ENCODE data around the gene PI16. TPM values are rescaled to one million over a fixed set of nuclear protein-coding genes. Genes with fewer than 3 reads are reported as not detected.

The PI16 gene, protein sequence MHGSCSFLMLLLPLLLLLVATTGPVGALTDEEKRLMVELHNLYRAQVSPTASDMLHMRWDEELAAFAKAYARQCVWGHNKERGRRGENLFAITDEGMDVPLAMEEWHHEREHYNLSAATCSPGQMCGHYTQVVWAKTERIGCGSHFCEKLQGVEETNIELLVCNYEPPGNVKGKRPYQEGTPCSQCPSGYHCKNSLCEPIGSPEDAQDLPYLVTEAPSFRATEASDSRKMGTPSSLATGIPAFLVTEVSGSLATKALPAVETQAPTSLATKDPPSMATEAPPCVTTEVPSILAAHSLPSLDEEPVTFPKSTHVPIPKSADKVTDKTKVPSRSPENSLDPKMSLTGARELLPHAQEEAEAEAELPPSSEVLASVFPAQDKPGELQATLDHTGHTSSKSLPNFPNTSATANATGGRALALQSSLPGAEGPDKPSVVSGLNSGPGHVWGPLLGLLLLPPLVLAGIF
- total RNA-seq (2014; rRNA removed; shearing (Covaris generic)) (181 and 227 TPM in 2 replicates), polyA plus RNA-seq (2016; fragmentation: Nextera tagmentation; extraction: Ambion mirVana) (390 and 398 TPM in 2 replicates)

DNA sequence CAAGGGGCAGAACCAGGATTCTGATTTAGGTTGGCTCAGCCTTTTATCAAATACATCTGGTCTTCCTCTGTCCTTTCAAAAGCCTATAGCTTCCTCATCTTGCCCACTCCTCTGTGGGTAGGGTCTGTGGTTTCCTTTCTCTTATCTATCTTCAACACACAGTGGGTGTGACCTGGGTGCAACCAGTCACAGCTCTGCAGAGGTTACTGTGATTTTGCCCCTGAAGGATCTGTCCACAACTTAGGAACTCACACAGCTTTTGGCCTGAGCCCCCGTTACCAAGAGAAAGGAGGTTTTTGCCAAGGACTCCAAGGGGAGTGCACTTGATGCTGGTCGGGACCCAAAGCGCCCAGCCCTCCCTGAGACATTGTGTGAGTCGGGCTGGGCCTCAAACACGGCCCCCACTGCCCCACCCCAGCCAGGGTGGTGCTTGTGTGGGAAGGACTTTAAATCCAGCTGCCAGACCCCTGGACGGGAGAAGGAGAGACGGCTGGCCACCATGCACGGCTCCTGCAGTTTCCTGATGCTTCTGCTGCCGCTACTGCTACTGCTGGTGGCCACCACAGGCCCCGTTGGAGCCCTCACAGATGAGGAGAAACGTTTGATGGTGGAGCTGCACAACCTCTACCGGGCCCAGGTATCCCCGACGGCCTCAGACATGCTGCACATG is at the start of gene PI16:
TSS of gene PI16 (plus strand) at position 477 of the 670 bp plus-strand sequence. CDS start at position 500, 23 bp downstream.
- Histone ChIP-seq H3K4me1 (ENCODE audit: insufficient read depth) (peaks cover 14% of the 10 kb centered on the region; the same call in 1 of the 2 replicates), H3K27ac (no peak within 1 kb of the TSS), H3K27me3 (replicated peaks; ENCODE audit: insufficient read depth) (no peaks in the 10 kb centered on the region), H3F3A (ENCODE audit: insufficient read depth) (peaks cover 8% of the 10 kb centered on the region; the same call in 1 of the 2 replicates), H2AFZ (no peak within 1 kb of the TSS), H3K4me3 (no peak within 1 kb of the TSS), H3K9me2 (ENCODE audit: insufficient read depth) (no peaks in the 10 kb centered on the region), H3K9ac (no peak within 1 kb of the TSS), H3K79me2 (ENCODE audit: insufficient read depth) (no peaks in the 10 kb centered on the region), H3K36me3 (ENCODE audit: low read depth) (no peaks in the 10 kb centered on the region), H3K4me2 (ENCODE audit: unreplicated experiment) (no peak within 1 kb of the TSS), H4K20me1 (ENCODE audit: insufficient read depth) (no peaks in the 10 kb centered on the region), H3K9me3 (ENCODE audit: low read depth) (no peaks in the 10 kb centered on the region)
- TF ChIP-seq EZH2phosphoT487 (IDR thresholded peaks at IDR 0.05; ENCODE audit: insufficient read depth, low read depth) (no peak), EZH2 (IDR thresholded peaks at IDR 0.05; ENCODE audit: insufficient read depth, poor library complexity, severe bottlenecking) (no peak)
- WGBS, 2 experiments (ENCODE audit: low coverage in 1 of 2, low lambda C conversion rate in 2 of 2, missing lambda C conversion rate in 2 of 2) = 37 to 38% methylated on average over 14 of the region's 14 CpGs
- in situ Hi-C loops (cut with MboI) = no loop called here
- DNase-seq = no peak

DNA sequence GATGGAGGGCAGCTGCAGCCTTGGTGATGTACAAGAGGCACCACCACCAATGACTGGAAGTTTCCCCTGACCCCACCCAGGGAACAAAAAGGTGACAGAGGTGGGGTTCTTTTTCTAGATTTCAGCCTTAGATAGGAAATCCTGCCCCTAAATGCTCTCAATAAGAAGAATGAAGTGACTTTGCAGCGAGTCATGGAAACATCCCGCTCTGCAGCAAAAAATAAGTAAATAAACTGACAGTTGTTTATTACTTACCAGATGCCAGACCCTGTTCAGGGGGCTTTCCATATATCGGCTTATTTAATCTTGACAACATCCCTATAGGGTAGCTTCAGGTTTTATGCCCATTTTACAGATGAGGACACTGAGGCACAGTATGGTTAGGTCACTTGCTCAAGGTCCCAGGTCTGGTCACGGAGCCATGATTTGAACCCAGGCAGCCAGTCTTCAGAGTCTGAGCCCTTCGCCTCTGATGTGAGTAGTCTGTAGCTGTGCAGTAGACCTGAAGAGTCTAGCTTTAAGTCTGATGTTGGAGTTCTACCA is 49.6 kb upstream of the PI16 start:
- Histone ChIP-seq H4K20me1 (ENCODE audit: insufficient read depth) (no peaks in the 10 kb centered on the region), H3K9me2 (ENCODE audit: insufficient read depth) (no peaks in the 10 kb centered on the region), H3F3A (ENCODE audit: insufficient read depth) (peaks cover 30% of the 10 kb centered on the region), H3K9me3 (ENCODE audit: low read depth) (no peaks in the 10 kb centered on the region), H3K27me3 (replicated peaks; ENCODE audit: insufficient read depth) (no peaks in the 10 kb centered on the region), H3K79me2 (ENCODE audit: insufficient read depth) (peaks cover 43% of the 10 kb centered on the region), H3K9ac (no peak overlapping the region), H3K4me1 (ENCODE audit: insufficient read depth) (peaks cover 20% of the 10 kb centered on the region), H3K36me3 (ENCODE audit: low read depth) (peaks cover 35% of the 10 kb centered on the region), H3K27ac (no peak overlapping the region), H3K4me3 (no peak overlapping the region), H2AFZ (no peak overlapping the region), H3K4me2 (ENCODE audit: unreplicated experiment) (no peak overlapping the region)
- in situ Hi-C loops (cut with MboI) = no loop called here
- WGBS, 2 experiments (ENCODE audit: low coverage in 1 of 2, low lambda C conversion rate in 2 of 2, missing lambda C conversion rate in 2 of 2) = 87 to 88% methylated on average over 5 of the region's 5 CpGs
- TF ChIP-seq EZH2phosphoT487 (IDR thresholded peaks at IDR 0.05; ENCODE audit: insufficient read depth, low read depth) (no peak), EZH2 (IDR thresholded peaks at IDR 0.05; ENCODE audit: insufficient read depth, poor library complexity, severe bottlenecking) (no peak)
- no peak for DNase-seq

DNA sequence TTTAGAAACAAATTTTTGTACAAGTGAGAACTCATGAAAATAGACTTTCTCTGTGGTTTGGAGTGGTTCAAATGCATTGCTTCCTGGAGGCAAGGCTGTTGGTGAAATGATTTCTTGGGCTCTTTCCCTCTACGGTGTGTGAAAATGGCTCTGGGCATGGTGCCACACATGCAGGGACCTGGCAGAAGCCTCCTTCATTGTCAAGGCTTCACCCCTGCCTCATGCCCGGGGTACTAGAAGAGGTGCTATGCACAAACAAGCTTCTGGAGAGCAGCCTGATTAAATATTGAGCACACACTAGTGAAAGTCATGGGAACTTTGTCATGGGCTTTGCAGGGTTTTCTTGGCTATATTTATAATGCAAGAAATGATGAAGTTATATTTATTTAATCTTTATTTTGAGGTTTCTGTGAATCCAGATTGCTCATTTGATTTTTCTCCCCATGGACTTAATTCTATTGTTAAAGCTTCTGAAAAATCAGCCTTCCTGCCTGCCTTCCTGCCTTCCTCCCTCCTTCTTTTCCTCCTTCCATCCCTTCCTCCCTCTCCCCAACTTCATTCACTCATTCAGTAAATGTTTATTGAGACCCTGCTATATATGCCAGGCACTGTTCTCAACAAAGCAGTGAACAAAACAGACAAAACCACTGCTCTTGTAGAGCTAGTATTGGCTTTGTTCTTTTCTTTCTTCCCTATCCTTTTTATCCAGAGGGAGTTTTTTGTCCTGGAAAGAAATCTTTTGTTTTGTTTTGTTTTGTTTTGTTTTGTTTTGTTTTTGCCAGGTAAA is 47.8 kb upstream of the PI16 start:
- DNase-seq = no peak
- Histone ChIP-seq H3F3A (ENCODE audit: insufficient read depth) (peaks cover 39% of the 10 kb centered on the region), H4K20me1 (ENCODE audit: insufficient read depth) (no peaks in the 10 kb centered on the region), H3K27ac (no peak overlapping the region), H3K27me3 (replicated peaks; ENCODE audit: insufficient read depth) (no peaks in the 10 kb centered on the region), H3K9me3 (ENCODE audit: low read depth) (no peaks in the 10 kb centered on the region), H3K4me1 (ENCODE audit: insufficient read depth) (peaks cover 20% of the 10 kb centered on the region), H3K9ac (no peak overlapping the region), H3K9me2 (ENCODE audit: insufficient read depth) (no peaks in the 10 kb centered on the region), H3K4me3 (no peak overlapping the region), H3K79me2 (ENCODE audit: insufficient read depth) (peaks cover 49% of the 10 kb centered on the region), H2AFZ (no peak overlapping the region), H3K36me3 (ENCODE audit: low read depth) (peaks cover 25% of the 10 kb centered on the region), H3K4me2 (ENCODE audit: unreplicated experiment) (no peak overlapping the region)
- WGBS, 2 experiments (ENCODE audit: low coverage in 1 of 2, low lambda C conversion rate in 2 of 2, missing lambda C conversion rate in 2 of 2) = 9 to 21% methylated on average over 2 of the region's 2 CpGs
- in situ Hi-C loops (cut with MboI) = no loop called here
- no peak for TF ChIP-seq EZH2phosphoT487 (IDR thresholded peaks at IDR 0.05; ENCODE audit: insufficient read depth, low read depth)
- no peak for TF ChIP-seq EZH2 (IDR thresholded peaks at IDR 0.05; ENCODE audit: insufficient read depth, poor library complexity, severe bottlenecking)

DNA sequence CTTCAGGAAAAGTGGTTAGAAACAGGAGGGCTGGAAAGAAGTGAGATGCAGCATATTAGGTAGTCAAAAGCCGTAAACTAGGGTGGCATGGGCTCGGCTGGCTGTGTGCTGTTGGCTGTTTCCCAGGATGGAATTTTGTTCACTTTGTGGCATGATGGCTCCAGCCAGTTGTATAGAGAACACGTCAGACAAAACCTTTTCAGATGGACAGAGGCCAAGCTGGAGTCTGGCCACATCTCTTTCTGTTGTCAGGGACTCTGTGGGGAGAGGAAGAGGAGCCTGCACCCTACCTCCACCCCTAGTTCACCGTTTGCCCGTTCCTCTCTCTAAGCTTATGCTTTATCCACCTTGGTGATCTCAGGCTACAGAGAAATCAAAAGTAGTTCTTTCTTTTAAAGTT is 46.8 kb upstream of the PI16 start:
- H3F3A ChIP-seq (ENCODE audit: insufficient read depth) = peaks cover 43% of the 10 kb centered on the region
- H3K9me3 ChIP-seq (ENCODE audit: low read depth) = no peaks in the 10 kb centered on the region
- H3K4me2 ChIP-seq (ENCODE audit: unreplicated experiment) = no peak overlapping the region
- no peak for DNase-seq
- H3K9ac ChIP-seq = no peak overlapping the region
- no peak for TF ChIP-seq EZH2 (IDR thresholded peaks at IDR 0.05; ENCODE audit: insufficient read depth, poor library complexity, severe bottlenecking)
- TF ChIP-seq EZH2phosphoT487 (IDR thresholded peaks at IDR 0.05; ENCODE audit: insufficient read depth, low read depth) = no peak
- no peaks in the 10 kb centered on the region for H3K27me3 ChIP-seq (replicated peaks; ENCODE audit: insufficient read depth)
- no peak overlapping the region for H2AFZ ChIP-seq
- in situ Hi-C loops (cut with MboI) = no loop called here
- peaks cover 28% of the 10 kb centered on the region for H3K4me1 ChIP-seq (ENCODE audit: insufficient read depth)
- H3K79me2 ChIP-seq (ENCODE audit: insufficient read depth) = peaks cover 49% of the 10 kb centered on the region
- no peak overlapping the region for H3K4me3 ChIP-seq
- no peaks in the 10 kb centered on the region for H4K20me1 ChIP-seq (ENCODE audit: insufficient read depth)
- WGBS, 2 experiments (ENCODE audit: low coverage in 1 of 2, low lambda C conversion rate in 2 of 2, missing lambda C conversion rate in 2 of 2) = 90 to 94% methylated on average over 5 of the region's 5 CpGs
- no peaks in the 10 kb centered on the region for H3K9me2 ChIP-seq (ENCODE audit: insufficient read depth)
- H3K27ac ChIP-seq = no peak overlapping the region
- peaks cover 14% of the 10 kb centered on the region for H3K36me3 ChIP-seq (ENCODE audit: low read depth)

All from GM23248 (cell line).